Peyer's patch (tissue), 4 donors: ENCODE measurements around the gene CD6.

Experiments
- CTCF ChIP-seq, 6 experiments: fragments of 450-650 bp in 4 of 6; fragments of 200-600 bp in 2 of 6; sonication (generic) in 1 of 6; IDR thresholded peaks; one replicate each; pipeline ENCODE4 v1.5.1; 2017 to 2019; ENCODE audit warnings: antibody characterized with exemption in 6 of 6, mild to moderate bottlenecking in 3 of 6, moderate library complexity in 1 of 6
- POLR2A ChIP-seq, 2 donors: fragments of 450-650 bp; IDR thresholded peaks; one replicate each; pipeline ENCODE4 v1.5.1; 2017; ENCODE audit warnings: antibody characterized with exemption in 2 of 2, mild to moderate bottlenecking in 2 of 2, moderate library complexity in 2 of 2

- TF ChIP-seq POLR2A (IDR thresholded peaks at IDR 0.05) (no peak), CTCF (IDR thresholded peaks at IDR 0.05) (no peak)
Measured at GRCh38 chr11:60939301-60939700, 32.2 kb upstream of the CD6 start.
